HG02884 (cell line): ENCODE results near the gene MED7.

Source experiments
- ATAC-seq: cut with Tn5 transposase; IDR thresholded peaks from one replicate; pipeline ENCODE4 v1.9.1; 2021; ENCODE audit warnings: mild to moderate bottlenecking, moderate library complexity; ENCODE audit not compliant: unreplicated experiment

Gene MED7

GRCh38 chr5:157164521-157164920, 21.9 kb upstream of the MED7 start:
- no peak for ATAC-seq

- no peak for ATAC-seq
Observed at GRCh38 chr5:157162919-157163510, 20.4 kb upstream of the MED7 start.

- no peak for ATAC-seq
Observed at GRCh38 chr5:157161996-157162395, 19.3 kb upstream of the MED7 start.

- no peak for ATAC-seq
Observed at GRCh38 chr5:157160001-157160400, 17.3 kb upstream of the MED7 start.

- ATAC-seq = no peak
Observed at GRCh38 chr5:157159209-157159751, 16.6 kb upstream of the MED7 start.

GRCh38 chr5:157157293-157157891, 14.7 kb upstream of the MED7 start:
- no peak for ATAC-seq

GRCh38 chr5:157155297-157155696, 12.6 kb upstream of the MED7 start:
- ATAC-seq = no peak

GRCh38 chr5:157150995-157151394, 8.3 kb upstream of the MED7 start:
- no peak for ATAC-seq

- peak; percentile 62 for ATAC-seq
Observed at GRCh38 chr5:157148734-157149615, 6.3 kb upstream of the MED7 start.

GRCh38 chr5:157143127-157143971, 684 bp upstream of the MED7 start:
- ATAC-seq = peak; percentile 35

GRCh38 chr5:157137691-157138090, 5.0 kb downstream of the MED7 start:
- ATAC-seq = no peak

- no peak for ATAC-seq
Observed at GRCh38 chr5:157132281-157132612, 10.4 kb downstream of the MED7 start.

- peak; percentile 44 for ATAC-seq
Observed at GRCh38 chr5:157130925-157131324, 11.7 kb downstream of the MED7 start.

- ATAC-seq = no peak
Observed at GRCh38 chr5:157121709-157122108, 21.0 kb downstream of the MED7 start.

GRCh38 chr5:157120102-157120501, 22.6 kb downstream of the MED7 start:
- no peak for ATAC-seq

GRCh38 chr5:157116483-157116954, 26.1 kb downstream of the MED7 start:
- peak; percentile 87 for ATAC-seq

GRCh38 chr5:157115502-157115901, 27.2 kb downstream of the MED7 start:
- ATAC-seq = no peak

- no peak for ATAC-seq
Observed at GRCh38 chr5:157115012-157115411, 27.7 kb downstream of the MED7 start.

GRCh38 chr5:157113002-157113401, 29.7 kb downstream of the MED7 start:
- ATAC-seq = no peak

GRCh38 chr5:157109744-157110143, 32.9 kb downstream of the MED7 start:
- peak; percentile 75 for ATAC-seq

- peak; percentile 67 for ATAC-seq
Observed at GRCh38 chr5:157108976-157109375, 33.7 kb downstream of the MED7 start, which contains the start of gene HAVCR2. Gene HAVCR2 (minus strand): TSS chr5:157109044. CDS start chr5:157108983, 61 bp downstream.
